ENCODE measurements around the gene PSENEN.

Gene PSENEN

DNA sequence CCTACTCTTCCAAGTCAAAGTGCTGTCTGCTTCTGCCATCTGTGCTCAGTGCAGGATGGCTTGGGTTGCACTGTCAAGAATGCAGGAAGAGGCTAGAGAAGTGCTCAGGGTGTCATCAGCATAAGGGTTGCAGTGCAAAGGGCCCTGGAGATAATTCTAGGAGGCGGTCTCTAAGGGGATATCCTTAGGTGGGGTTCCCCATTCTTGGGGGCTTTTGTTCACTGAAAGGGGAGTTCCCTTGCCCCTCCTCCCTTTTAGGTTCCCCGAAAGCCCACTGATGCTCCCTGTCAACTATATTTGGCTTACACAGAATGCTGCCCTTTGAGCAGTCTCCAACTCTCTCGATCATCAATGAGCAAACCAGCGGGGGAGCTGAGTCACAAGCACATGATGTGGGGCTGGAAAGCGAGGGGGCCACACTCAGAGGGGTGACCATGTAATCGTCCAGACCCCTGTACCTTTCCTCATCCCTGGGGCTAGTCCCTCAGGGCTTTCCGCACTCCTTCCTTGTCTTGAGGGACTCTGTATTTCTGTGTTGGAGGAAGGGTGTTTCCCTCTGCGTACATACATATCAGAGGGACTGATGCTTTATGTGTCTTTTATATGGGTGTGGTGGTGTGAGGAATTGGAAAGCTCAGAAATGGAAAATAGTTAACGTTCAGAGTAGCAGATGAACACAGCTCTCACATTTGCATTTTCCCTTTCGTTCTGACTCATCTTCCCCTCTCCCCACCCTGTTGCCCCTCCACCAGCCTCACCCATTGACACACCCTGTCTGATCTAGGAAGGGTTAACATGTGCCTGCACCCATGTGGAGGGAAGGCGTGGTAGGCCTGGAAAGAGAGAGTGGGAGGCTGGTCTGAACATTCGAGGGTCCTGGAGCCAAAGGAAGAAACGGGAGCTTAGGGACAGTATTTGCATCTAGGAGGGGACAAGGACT lies 34.4 kb upstream of the PSENEN start:
- DNase-seq (ENCODE audit: insufficient read length, low spot score), result peak; percentile 43
- TF ChIP-seq TAF1 (IDR thresholded peaks at IDR 0.05; ENCODE audit: low read depth, low read length), result peak; percentile 29; the same call in 1 of the 2 replicates
- no peak for TF ChIP-seq PAX5 (IDR thresholded peaks at IDR 0.05; ENCODE audit: insufficient read depth, low read length, severe bottlenecking)
- peak; percentile 53 for TF ChIP-seq SPI1 (IDR thresholded peaks at IDR 0.05; ENCODE audit: low read depth, low read length)
- peak; percentile 49; the same call in 1 of the 2 replicates for TF ChIP-seq POLR2AphosphoS5 (IDR thresholded peaks at IDR 0.05; ENCODE audit: low read depth, low read length)
- peak; percentile 100 for TF ChIP-seq POU2F2 (IDR thresholded peaks at IDR 0.05; ENCODE audit: low read depth, low read length)
- peak; percentile 51 for TF ChIP-seq POLR2A (IDR thresholded peaks at IDR 0.05; ENCODE audit: low read depth, low read length)
- FAIRE-seq, result peak; percentile 99

DNA sequence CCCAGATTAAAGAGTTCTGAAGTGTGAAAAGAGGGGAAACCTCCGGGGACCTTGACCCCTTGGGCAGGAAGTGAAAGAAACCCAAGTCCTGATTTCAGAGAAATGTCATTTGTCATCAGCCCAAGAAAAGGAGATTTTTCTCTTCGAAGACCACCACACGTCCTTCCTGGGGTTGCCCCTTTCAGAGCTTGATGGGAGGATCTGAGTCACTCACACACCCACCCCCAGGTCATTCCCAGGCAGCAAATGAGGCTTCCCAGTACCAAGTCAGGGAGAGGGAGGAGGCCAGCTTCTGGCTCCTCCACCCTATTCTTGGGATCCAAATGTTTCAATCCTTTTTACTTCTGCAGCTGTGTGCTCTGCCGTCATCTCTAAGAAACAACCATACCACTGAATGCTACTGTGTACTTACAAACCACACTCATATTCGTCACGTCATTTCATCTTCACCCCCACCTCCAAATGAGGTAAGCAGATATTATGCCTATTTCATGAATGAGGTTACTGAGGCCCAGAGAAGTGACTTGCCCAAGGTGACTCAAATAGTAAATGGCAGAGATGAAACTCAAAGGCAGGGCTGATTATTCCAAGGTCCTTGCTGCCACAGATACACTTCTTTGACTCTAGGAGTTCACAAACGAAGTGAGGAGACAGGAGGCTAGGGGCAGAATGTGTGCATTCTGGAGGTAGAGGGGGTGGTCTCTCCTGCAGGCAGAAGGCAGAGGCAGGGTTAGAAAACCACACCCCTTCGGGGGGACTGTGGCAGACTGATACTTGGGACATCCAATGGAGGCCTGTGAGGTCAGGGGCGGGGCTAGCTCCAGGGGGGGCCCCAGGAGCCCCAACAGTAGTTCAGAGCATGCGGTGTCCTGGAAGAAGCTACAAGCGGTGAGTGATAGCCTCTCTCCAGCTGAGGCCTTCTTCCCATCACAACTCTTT lies 32.6 kb upstream of the PSENEN start:
- FAIRE-seq (peak; percentile 93), DNase-seq (ENCODE audit: insufficient read length, low spot score) (peak; percentile 57)
- TF ChIP-seq SPI1 (IDR thresholded peaks at IDR 0.05; ENCODE audit: low read depth, low read length) (peak; percentile 83), POU2F2 (IDR thresholded peaks at IDR 0.05; ENCODE audit: low read depth, low read length) (peak; percentile 82), TAF1 (IDR thresholded peaks at IDR 0.05; ENCODE audit: low read depth, low read length) (peak; percentile 84), PAX5 (IDR thresholded peaks at IDR 0.05; ENCODE audit: insufficient read depth, low read length, severe bottlenecking) (no peak), POLR2A (IDR thresholded peaks at IDR 0.05; ENCODE audit: low read depth, low read length) (peak; percentile 84), POLR2AphosphoS5 (IDR thresholded peaks at IDR 0.05; ENCODE audit: low read depth, low read length) (peak; percentile 75)

DNA sequence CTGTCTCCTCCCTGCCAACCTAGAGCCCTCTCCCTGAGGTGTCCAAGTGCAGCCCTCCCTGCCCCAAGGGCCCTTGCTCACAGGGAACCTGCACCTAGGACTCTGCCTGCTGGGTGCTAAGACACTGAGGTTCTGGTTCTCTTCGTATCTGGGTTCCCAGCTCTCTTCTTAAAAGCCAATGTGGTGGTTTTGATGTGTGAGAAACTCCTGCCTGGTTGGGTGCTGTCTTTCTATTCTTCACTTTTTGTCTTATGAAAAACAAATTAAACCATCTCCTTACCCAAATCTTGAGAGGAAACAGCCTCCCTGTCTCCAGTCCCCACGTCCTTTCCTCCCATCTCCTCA lies 32.0 kb upstream of the PSENEN start:
- no peak for FAIRE-seq
- no peak for DNase-seq (ENCODE audit: insufficient read length, low spot score)
- TF ChIP-seq PAX5 (IDR thresholded peaks at IDR 0.05; ENCODE audit: insufficient read depth, low read length, severe bottlenecking), result no peak
- no peak for TF ChIP-seq TAF1 (IDR thresholded peaks at IDR 0.05; ENCODE audit: low read depth, low read length)

DNA sequence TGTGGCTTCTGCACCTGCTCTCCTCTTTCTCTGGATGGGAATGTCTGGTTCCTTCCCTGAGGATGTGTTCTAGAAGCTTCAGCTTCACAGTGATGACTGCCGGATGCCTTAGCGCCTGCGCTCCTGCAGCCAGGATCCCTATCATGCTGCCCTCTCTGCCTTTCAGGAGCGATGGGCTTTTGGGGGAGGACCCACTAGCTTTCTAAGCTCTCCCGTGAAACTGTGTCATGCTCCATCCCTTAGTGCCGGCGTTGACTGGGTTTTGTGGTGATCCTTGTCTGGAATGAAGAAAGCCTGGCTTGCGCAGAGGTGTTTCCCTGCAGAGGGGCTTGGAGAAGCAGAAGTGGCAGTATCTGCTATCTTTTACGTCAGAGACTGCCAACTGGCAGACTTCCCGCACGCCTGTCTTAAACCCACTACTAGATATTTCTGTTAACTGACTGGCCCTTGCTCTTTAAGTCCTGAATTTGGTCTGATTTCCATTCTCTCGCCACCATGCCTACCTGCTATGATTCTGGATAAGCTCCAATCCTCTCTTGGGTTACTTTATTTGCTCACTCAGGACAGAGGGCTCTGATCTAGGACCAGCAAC lies 31.5 kb upstream of the PSENEN start:
- FAIRE-seq (peak; percentile 9), DNase-seq (ENCODE audit: insufficient read length, low spot score) (no peak)
- TF ChIP-seq POLR2AphosphoS5 (IDR thresholded peaks at IDR 0.05; ENCODE audit: low read depth, low read length) (no peak), POU2F2 (IDR thresholded peaks at IDR 0.05; ENCODE audit: low read depth, low read length) (no peak), PAX5 (IDR thresholded peaks at IDR 0.05; ENCODE audit: insufficient read depth, low read length, severe bottlenecking) (no peak)

DNA sequence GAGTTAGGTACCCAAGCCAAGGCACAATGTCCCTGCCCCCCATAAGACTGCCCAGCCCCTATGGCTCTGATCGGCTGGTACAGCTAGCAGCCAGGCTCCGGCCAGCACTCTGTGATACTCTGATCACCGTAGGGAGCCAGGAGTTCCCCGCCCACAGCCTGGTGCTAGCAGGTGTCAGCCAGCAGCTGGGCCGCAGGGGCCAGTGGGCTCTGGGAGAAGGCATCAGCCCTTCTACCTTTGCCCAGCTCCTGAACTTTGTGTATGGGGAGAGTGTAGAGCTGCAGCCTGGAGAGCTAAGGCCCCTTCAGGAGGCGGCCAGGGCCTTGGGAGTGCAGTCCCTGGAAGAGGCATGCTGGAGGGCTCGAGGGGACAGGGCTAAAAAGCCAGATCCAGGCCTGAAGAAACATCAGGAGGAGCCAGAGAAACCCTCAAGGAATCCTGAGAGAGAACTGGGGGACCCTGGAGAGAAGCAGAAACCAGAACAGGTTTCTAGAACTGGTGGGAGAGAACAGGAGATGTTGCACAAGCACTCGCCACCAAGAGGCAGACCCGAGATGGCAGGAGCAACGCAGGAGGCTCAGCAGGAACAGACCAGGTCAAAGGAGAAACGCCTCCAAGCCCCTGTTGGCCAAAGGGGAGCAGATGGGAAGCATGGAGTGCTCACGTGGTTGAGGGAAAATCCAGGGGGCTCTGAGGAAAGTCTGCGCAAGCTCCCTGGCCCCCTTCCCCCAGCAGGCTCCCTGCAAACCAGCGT lies 30.7 kb upstream of the PSENEN start:
- peak; percentile 12; the same call in 1 of the 2 replicates for TF ChIP-seq POLR2AphosphoS5 (IDR thresholded peaks at IDR 0.05; ENCODE audit: low read depth, low read length)
- no peak for TF ChIP-seq TAF1 (IDR thresholded peaks at IDR 0.05; ENCODE audit: low read depth, low read length)
- no peak for TF ChIP-seq PAX5 (IDR thresholded peaks at IDR 0.05; ENCODE audit: insufficient read depth, low read length, severe bottlenecking)
- TF ChIP-seq POU2F2 (IDR thresholded peaks at IDR 0.05; ENCODE audit: low read depth, low read length), result no peak
- TF ChIP-seq POLR2A (IDR thresholded peaks at IDR 0.05; ENCODE audit: low read depth, low read length), result no peak
- TF ChIP-seq SPI1 (IDR thresholded peaks at IDR 0.05; ENCODE audit: low read depth, low read length), result no peak
- DNase-seq (ENCODE audit: insufficient read length, low spot score) (no peak), FAIRE-seq (peak; percentile 80)

DNA sequence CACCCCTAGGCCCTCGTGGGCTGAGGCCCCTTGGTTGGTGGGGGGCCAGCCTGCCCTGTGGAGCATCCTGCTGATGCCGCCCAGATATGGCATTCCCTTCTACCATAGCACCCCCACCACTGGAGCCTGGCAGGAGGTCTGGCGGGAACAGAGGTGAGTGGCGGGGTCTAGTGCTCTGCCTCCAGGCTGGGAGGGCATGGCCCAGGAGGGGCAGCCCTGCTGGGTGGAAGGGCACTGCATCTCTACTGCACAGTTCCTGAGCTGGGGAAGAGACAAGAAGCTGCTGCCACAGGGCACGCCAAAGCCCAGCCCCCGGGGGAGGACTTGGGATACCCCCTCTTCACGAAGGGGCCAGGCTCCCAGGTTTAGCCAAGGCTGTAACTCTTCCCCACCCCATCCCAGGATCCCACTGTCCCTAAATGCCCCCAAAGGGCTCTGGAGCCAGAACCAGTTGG lies 30.1 kb upstream of the PSENEN start:
- no peak for FAIRE-seq
- no peak for DNase-seq (ENCODE audit: insufficient read length, low spot score)
- TF ChIP-seq TAF1 (IDR thresholded peaks at IDR 0.05; ENCODE audit: low read depth, low read length) (no peak), POLR2AphosphoS5 (IDR thresholded peaks at IDR 0.05; ENCODE audit: low read depth, low read length) (no peak), POLR2A (IDR thresholded peaks at IDR 0.05; ENCODE audit: low read depth, low read length) (no peak), POU2F2 (IDR thresholded peaks at IDR 0.05; ENCODE audit: low read depth, low read length) (no peak), PAX5 (IDR thresholded peaks at IDR 0.05; ENCODE audit: insufficient read depth, low read length, severe bottlenecking) (no peak), SPI1 (IDR thresholded peaks at IDR 0.05; ENCODE audit: low read depth, low read length) (no peak)

DNA sequence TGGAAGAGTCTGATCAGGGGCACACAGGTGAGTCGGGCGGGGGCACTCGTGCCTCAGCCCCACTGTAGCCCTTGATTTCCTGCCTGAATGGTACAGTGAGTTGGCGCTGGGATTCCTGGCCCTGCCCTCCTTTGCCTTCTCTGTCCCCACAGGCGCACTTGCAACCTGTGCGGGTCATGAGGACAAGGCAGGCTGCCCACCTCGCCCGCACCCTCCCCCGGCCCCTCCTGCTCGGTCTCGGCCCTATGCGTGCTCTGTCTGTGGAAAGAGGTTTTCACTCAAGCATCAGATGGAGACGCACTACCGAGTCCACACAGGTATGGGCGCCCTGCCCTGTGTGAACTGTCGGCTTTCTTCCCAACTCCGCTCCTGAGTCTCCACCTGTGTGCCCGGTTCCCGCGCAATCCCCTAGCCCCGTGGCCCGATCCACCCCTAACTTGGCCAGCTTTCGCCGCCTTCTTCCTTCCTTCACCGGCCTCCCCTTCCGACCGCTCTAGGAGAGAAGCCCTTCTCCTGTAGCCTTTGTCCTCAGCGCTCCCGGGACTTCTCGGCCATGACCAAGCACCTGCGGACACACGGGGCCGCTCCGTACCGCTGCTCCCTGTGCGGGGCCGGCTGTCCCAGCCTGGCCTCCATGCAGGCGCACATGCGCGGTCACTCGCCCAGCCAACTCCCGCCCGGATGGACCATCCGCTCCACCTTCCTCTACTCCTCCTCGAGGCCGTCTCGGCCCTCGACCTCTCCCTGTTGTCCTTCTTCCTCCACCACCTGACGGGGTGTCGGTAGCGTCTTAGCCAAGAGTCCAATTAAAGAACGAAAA lies 29.3 kb upstream of the PSENEN start:
- TF ChIP-seq POLR2AphosphoS5 (IDR thresholded peaks at IDR 0.05; ENCODE audit: low read depth, low read length), result no peak; the same call in 1 of the 2 replicates
- TF ChIP-seq POU2F2 (IDR thresholded peaks at IDR 0.05; ENCODE audit: low read depth, low read length), result no peak
- TF ChIP-seq PAX5 (IDR thresholded peaks at IDR 0.05; ENCODE audit: insufficient read depth, low read length, severe bottlenecking), result no peak
- TF ChIP-seq SPI1 (IDR thresholded peaks at IDR 0.05; ENCODE audit: low read depth, low read length), result no peak
- TF ChIP-seq TAF1 (IDR thresholded peaks at IDR 0.05; ENCODE audit: low read depth, low read length), result no peak
- FAIRE-seq (no peak), DNase-seq (ENCODE audit: insufficient read length, low spot score) (no peak)
